Adipocyte (in vitro differentiated cells): ENCODE data around the gene NKAP.
A peak's percentile ranks its signal among the peaks of the same experiment; 100 is the strongest.
"Not testable (repeated sequence)": the region's sequence is repeated elsewhere in the genome, so short reads cannot be mapped to it uniquely, and the experiment has no call there.

Experiments used
- DNase-seq: peaks from one replicate; pipeline ENCODE4 v3.0.0-alpha.2; 2015; ENCODE audit warnings: low read depth
- H3K27me3 ChIP-seq: replicated peaks from 2 replicates; pipeline ENCODE4 v1.7.0; 2013; ENCODE audit warnings: mild to moderate bottlenecking, low read length, moderate library complexity; ENCODE audit not compliant: control insufficient read depth, insufficient read depth
- H3K36me3 ChIP-seq: 2 replicates; pipeline ENCODE4 v1.7.0; 2013; ENCODE audit warnings: low read length, mild to moderate bottlenecking, moderate library complexity; ENCODE audit not compliant: control insufficient read depth, insufficient read depth, severe bottlenecking
- H3K4me1 ChIP-seq: 2 replicates; pipeline ENCODE4 v1.7.0; 2013; ENCODE audit warnings: mild to moderate bottlenecking, low read length, moderate library complexity; ENCODE audit not compliant: control insufficient read depth, insufficient read depth
- H3K4me3 ChIP-seq: 2 replicates; pipeline ENCODE4 v1.7.0; 2013; ENCODE audit warnings: mild to moderate bottlenecking, low read length, moderate library complexity
- H3K9ac ChIP-seq: 2 replicates; pipeline ENCODE4 v1.7.0; 2013; ENCODE audit warnings: mild to moderate bottlenecking, low read length, moderate library complexity
- H3K9me3 ChIP-seq: 2 replicates; pipeline ENCODE4 v1.7.0; 2013; ENCODE audit warnings: mild to moderate bottlenecking, low read length, moderate library complexity; ENCODE audit not compliant: control insufficient read depth

The NKAP gene

GRCh38 chrX:119943185-119943988 is at the start of gene NKAP:
NKAP (minus strand) TSS chrX:119943751; CDS start chrX:119943605, 146 bp downstream.
- Histone ChIP-seq H3K9me3 (no peaks in the 10 kb centered on the region), H3K4me3 (peak within 1 kb of the TSS; percentile 90), H3K4me1 (peaks cover 5% of the 10 kb centered on the region), H3K36me3 (no peaks in the 10 kb centered on the region), H3K9ac (peak within 1 kb of the TSS; percentile 88), H3K27me3 (no peaks in the 10 kb centered on the region)
- peak; percentile 93 for DNase-seq

DNA sequence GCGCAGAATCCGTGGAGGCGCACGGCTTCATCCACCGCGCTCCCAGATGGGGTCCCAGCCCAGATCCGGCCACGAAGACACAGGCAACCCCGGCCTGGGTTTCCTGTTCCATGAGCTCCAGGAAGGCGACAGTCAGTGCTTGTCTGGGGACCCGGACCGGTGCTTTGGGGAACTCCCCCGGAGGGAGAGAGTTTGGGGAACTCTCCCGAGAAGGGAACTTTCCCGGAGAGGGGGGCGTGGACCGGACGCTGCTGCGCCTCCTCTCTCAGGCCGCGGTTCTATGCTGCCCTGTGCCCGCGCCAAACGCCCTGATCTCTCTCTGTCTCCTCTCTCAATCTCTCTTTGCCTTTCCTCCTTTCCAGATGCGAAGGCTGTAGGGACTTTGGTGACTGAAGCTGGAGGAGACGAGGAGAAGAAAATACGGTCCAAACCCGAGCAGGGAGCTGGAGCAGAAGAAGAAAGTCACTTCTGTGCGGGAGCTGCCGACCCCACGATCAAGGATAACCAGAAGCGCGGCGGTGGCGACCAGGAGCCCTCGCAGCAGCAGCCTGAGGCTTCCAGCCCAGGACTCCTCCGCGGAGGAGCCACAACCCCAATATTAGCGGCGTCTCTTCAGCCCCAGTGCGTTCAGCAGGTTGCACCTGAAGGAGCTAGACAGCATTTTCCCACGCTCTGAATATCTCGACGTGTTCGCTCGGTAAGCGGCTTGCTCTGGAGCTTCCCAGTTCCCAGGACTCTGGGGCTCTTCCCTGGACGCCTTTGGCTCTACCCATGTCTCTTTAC is 47.6 kb upstream of the NKAP start:
- Histone ChIP-seq H3K27me3 (peaks cover 78% of the 10 kb centered on the region), H3K4me3 (peak overlapping the region; percentile 11), H3K9ac (no peak overlapping the region), H3K4me1 (no peaks in the 10 kb centered on the region), H3K36me3 (no peaks in the 10 kb centered on the region), H3K9me3 (no peaks in the 10 kb centered on the region)
- DNase-seq: no peak

DNA sequence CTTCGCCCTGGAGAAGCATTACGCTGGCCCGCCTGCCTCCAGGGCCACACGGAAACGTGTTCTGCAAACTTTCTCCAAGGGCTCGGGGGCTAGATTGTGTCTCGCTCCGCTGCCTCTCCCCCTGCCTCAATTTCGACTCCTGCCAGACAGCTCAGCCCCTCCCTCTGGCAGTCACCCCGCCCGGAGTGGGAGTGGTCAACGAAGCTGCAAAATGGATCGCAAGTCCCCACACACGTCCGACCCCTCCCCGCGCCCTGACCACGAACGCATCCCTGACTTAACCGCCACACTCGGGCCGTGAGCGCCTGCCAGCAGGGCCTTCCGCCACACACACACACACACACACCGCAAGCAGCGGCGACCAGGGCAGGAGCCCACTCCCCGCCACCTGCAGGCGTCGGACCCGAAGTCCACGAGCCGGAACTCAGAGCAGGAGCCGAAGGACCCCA is 47.0 kb upstream of the NKAP start:
- Histone ChIP-seq H3K4me3 (peak overlapping the region; percentile 11), H3K4me1 (no peaks in the 10 kb centered on the region), H3K9ac (no peak overlapping the region), H3K36me3 (no peaks in the 10 kb centered on the region), H3K27me3 (peaks cover 76% of the 10 kb centered on the region), H3K9me3 (no peaks in the 10 kb centered on the region)
- DNase-seq: no peak

- Histone ChIP-seq H3K9ac (no peak overlapping the region), H3K36me3 (no peaks in the 10 kb centered on the region), H3K4me3 (no peak overlapping the region), H3K27me3 (peaks cover 73% of the 10 kb centered on the region), H3K4me1 (no peaks in the 10 kb centered on the region), H3K9me3 (no peaks in the 10 kb centered on the region)
- no peak for DNase-seq
These were observed 46.5 kb upstream of the NKAP start for GRCh38 chrX:119989905-119990555.

DNA sequence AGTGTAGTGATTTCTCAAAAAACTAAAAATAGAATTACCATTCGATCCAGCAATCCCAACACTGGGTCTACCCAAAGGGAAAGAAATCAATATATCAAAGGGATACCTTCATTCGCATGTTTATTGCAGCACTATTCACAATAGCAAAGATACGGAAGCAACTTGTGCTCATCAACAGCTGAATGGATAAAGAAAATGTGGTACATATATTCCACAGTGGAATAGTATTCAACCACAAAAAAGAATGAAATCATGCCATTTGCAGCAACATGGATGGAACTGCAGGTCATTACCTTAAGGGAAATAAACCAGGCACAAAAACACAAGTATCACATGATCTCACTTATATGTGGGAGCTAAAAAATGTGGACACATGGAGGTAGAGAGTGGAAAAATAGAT is 42.7 kb upstream of the NKAP start:
- Histone ChIP-seq H3K36me3 (no peaks in the 10 kb centered on the region), H3K4me1 (no peaks in the 10 kb centered on the region), H3K27me3 (peaks cover 46% of the 10 kb centered on the region), H3K9me3 (no peaks in the 10 kb centered on the region), H3K4me3 (no peak overlapping the region), H3K9ac (no peak overlapping the region)
- DNase-seq: no peak

DNA sequence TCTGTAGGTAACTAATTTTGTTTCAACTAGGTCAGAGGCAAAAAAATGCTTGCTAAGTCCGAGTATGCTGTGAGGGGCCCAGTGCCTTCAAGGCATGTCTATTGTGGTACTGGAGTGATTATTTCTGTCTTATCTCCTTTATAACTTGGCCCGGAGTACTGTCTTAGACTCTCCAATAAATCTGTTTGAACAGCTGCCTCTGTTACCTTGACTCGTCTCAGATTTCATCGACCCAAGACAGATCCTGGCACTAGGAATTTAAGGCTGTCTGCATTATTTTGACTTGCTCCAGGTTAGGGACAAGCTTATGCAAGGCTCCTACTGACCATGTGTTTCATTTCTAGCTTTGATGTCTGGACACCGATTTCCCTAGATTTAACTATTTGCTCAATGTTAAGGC is 41.1 kb upstream of the NKAP start:
- Histone ChIP-seq H3K9me3 (no peaks in the 10 kb centered on the region), H3K36me3 (no peaks in the 10 kb centered on the region), H3K4me3 (no peak overlapping the region), H3K27me3 (peaks cover 31% of the 10 kb centered on the region), H3K9ac (no peak overlapping the region), H3K4me1 (no peaks in the 10 kb centered on the region)
- no peak for DNase-seq

DNA sequence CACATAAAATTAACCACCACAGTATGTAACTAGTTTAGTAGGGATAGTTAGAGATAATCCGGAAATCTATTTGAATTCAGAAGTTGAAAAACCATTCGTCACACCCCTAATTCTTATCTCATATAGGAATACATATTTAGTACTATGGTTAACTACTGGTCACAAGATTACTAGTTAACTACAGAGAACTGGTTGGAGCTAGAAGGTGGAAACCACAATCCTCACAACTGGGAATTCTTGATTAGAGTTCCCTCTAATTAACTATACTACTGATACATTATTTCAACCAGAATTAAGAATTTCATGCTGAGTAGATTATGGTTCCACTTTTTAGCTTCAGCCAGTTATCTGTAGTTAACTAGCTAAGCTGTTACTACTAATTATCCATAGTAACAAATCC is 39.9 kb upstream of the NKAP start:
- no peak for DNase-seq
- Histone ChIP-seq H3K36me3 (no peaks in the 10 kb centered on the region), H3K9ac (no peak overlapping the region), H3K4me1 (no peaks in the 10 kb centered on the region), H3K9me3 (no peaks in the 10 kb centered on the region), H3K27me3 (peaks cover 21% of the 10 kb centered on the region), H3K4me3 (no peak overlapping the region)

- DNase-seq: no peak
- no peaks in the 10 kb centered on the region for H3K36me3 ChIP-seq
- H3K27me3 ChIP-seq: peaks cover 10% of the 10 kb centered on the region
These were observed 38.6 kb upstream of the NKAP start for GRCh38 chrX:119982145-119982544.

DNA sequence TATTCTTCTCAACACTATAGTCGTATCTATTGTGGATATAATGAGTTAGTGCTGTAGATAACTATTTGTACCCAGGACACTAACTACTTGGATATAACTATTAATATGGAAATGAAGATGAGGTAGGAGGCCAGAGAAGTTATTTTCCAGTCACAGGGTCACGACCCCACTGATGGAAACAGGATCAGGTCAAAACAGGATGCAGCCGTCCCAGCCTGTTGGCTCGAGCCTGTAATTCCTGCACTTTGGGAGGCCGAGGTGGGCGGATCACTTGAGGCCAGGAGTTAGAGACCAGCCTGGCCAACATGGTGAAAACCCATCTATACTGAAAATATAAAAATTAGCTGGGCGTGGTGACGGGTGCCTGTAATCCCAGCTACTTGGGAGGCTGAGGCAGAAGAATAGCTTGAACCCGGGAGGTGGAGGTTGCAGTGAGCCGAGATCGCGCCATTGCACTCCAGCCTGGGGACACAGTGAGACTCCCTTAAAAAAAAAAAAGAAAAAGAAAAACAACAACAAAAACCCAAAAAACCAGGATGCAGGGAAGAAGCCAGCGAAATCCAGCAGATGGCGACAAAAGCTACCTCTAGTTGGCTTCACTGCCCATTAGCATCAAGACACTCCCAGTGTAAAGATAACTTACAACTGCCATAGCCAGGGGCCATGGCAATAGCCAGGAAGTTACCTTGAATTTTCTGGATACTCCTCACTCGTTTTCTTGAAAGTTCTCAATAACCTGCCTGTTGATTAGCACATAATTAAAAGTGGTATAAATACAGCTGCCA is 37.9 kb upstream of the NKAP start:
- H3K4me3 ChIP-seq: no peak overlapping the region
- no peaks in the 10 kb centered on the region for H3K9me3 ChIP-seq
- H3K4me1 ChIP-seq: no peaks in the 10 kb centered on the region
- no peaks in the 10 kb centered on the region for H3K36me3 ChIP-seq
- H3K27me3 ChIP-seq: peaks cover 10% of the 10 kb centered on the region
- DNase-seq: peak; percentile 45
- H3K9ac ChIP-seq: no peak overlapping the region

More at GRCh38 chrX:119982145-119982544, 38.6 kb upstream of the NKAP start:
- H3K9me3 ChIP-seq: no peaks in the 10 kb centered on the region
- no peaks in the 10 kb centered on the region for H3K4me1 ChIP-seq
- no peak overlapping the region for H3K4me3 ChIP-seq
- H3K9ac ChIP-seq: no peak overlapping the region

GRCh38 chrX:119977172-119977571 is 33.6 kb upstream of the NKAP start:
- not testable (repeated sequence) for H3K36me3 ChIP-seq, H3K9ac ChIP-seq, H3K9me3 ChIP-seq, H3K4me3 ChIP-seq, DNase-seq, H3K27me3 ChIP-seq, H3K4me1 ChIP-seq
